Stomach (tissue), 4 donors: ENCODE results near the gene KNG1.

Source experiments
- CTCF ChIP-seq, 7 experiments: fragments of 450-650 bp in 4 of 7; fragments of 200-600 bp in 3 of 7; sonication (generic) in 3 of 7; IDR thresholded peaks; one replicate each; pipeline ENCODE4 v1.5.1; 2016 to 2019; ENCODE audit warnings: antibody characterized with exemption in 7 of 7, control low read depth in 2 of 7, mild to moderate bottlenecking in 1 of 7
- POLR2A ChIP-seq, 4 donors: fragments of 450-650 bp; IDR thresholded peaks; one replicate each; pipeline ENCODE4 v1.6.1; 2016; ENCODE audit warnings: antibody characterized with exemption in 4 of 4, control low read depth in 2 of 4, mild to moderate bottlenecking in 1 of 4, moderate library complexity in 1 of 4
- POLR2AphosphoS5 ChIP-seq, 3 donors: sonication (generic); formaldehyde crosslinking; IDR thresholded peaks; one replicate each; pipeline ENCODE4 v1.6.1; 2016; ENCODE audit warnings: antibody characterized with exemption in 3 of 3

GRCh38 chr3:186784820-186785494, 67.8 kb downstream of the KNG1 start:
- TF ChIP-seq POLR2A (IDR thresholded peaks at IDR 0.05) (no peak), CTCF (IDR thresholded peaks at IDR 0.05) (no peak), POLR2AphosphoS5 (IDR thresholded peaks at IDR 0.05) (no peak)
